Measurements from ENCODE around the gene ITM2C.

ITM2C gene, protein sequence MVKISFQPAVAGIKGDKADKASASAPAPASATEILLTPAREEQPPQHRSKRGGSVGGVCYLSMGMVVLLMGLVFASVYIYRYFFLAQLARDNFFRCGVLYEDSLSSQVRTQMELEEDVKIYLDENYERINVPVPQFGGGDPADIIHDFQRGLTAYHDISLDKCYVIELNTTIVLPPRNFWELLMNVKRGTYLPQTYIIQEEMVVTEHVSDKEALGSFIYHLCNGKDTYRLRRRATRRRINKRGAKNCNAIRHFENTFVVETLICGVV

DNA sequence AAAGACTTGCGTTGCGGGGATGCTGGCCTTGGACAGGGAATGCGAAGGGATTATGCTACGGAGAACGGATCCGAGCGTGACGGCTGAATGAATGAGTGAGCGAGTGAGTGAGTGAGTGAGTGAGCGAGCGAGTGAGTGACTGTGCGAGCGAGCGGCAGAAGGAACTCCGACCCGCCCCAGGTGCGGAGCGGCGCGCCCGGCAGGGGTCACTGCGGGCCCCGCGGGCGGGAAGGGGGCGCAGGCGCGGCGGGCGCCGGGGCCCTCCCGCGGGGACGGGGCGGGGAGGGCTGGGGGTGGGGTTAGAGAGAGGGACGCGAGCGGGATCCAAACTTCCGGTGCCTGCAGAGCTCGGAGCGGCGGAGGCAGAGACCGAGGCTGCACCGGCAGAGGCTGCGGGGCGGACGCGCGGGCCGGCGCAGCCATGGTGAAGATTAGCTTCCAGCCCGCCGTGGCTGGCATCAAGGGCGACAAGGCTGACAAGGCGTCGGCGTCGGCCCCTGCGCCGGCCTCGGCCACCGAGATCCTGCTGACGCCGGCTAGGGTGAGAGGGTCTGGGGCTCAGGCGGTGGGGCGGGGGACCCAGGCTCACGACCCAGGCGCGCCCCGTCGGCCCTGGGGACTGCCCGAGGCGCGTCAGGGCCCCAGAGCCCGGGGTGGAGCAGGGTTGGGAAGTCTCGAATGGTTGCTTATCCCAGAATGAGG lies at the start of gene ITM2C:
ITM2C (plus strand) TSS at position 338 of the 702 bp plus-strand sequence; CDS start at position 422, 84 bp downstream.
- DNase-seq (ENCODE audit: low read depth) = no peak
- TF ChIP-seq, protein P1, sequence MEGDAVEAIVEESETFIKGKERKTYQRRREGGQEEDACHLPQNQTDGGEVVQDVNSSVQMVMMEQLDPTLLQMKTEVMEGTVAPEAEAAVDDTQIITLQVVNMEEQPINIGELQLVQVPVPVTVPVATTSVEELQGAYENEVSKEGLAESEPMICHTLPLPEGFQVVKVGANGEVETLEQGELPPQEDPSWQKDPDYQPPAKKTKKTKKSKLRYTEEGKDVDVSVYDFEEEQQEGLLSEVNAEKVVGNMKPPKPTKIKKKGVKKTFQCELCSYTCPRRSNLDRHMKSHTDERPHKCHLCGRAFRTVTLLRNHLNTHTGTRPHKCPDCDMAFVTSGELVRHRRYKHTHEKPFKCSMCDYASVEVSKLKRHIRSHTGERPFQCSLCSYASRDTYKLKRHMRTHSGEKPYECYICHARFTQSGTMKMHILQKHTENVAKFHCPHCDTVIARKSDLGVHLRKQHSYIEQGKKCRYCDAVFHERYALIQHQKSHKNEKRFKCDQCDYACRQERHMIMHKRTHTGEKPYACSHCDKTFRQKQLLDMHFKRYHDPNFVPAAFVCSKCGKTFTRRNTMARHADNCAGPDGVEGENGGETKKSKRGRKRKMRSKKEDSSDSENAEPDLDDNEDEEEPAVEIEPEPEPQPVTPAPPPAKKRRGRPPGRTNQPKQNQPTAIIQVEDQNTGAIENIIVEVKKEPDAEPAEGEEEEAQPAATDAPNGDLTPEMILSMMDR (IDR thresholded peaks at IDR 0.05; ENCODE audit: control insufficient read depth, insufficient read depth, low read depth, low read length, missing control alignments) = peak; percentile 28

DNA sequence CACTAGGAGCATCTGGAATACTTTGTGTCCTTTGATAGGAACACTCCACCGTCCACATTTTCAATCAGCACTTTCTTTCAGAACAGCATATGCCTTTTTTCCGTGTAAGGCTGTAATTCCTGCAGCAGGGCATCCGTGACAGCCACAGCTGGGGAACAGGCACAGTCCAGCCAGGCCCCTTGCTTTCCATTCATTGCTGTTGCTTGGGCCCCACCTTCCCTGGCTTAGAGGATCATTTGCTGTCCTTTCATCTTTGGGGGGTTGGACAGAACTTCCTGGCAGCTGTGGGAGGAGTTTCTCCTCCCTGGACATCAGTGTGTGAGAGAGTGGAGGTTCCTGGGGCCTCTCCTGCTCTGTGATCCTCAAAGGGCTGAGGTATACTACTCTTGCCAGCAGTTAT lies 49.7 kb upstream of the ITM2C start:
- TF ChIP-seq, protein P1 (IDR thresholded peaks at IDR 0.05; ENCODE audit: control insufficient read depth, insufficient read depth, low read depth, low read length, missing control alignments) = no peak
- no peak overlapping the region for H3K4me3 ChIP-seq (ENCODE audit: control insufficient read depth, low read depth, low read length)
- DNase-seq (ENCODE audit: low read depth) = no peak

More for the DNA sequence above, at the start of gene ITM2C:
- H3K4me3 ChIP-seq (ENCODE audit: control insufficient read depth, low read depth, low read length) = peak within 1 kb of the TSS; percentile 49

DNA sequence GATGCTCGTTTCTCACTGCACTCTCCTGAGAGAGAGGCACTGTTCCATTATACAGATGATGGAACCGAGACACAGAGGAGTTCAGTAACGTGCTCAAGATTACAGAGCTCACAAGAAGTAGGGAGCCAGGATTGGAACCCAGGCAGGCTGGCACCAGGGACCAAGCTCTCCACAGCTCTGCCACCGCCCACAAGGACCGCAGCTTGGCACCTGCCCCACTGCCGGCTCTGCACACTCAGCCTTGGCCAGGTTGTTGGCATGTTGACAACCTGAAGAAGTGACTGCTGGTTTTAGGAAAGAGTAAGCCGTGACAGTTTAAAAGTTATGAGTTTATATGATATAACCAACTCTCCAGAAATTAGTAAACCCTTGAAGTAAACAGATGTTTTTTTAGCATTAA lies 48.0 kb upstream of the ITM2C start:
- DNase-seq (ENCODE audit: low read depth) = no peak
- TF ChIP-seq, protein P1 (IDR thresholded peaks at IDR 0.05; ENCODE audit: control insufficient read depth, insufficient read depth, low read depth, low read length, missing control alignments) = no peak
- H3K4me3 ChIP-seq (ENCODE audit: control insufficient read depth, low read depth, low read length) = no peak overlapping the region

DNA sequence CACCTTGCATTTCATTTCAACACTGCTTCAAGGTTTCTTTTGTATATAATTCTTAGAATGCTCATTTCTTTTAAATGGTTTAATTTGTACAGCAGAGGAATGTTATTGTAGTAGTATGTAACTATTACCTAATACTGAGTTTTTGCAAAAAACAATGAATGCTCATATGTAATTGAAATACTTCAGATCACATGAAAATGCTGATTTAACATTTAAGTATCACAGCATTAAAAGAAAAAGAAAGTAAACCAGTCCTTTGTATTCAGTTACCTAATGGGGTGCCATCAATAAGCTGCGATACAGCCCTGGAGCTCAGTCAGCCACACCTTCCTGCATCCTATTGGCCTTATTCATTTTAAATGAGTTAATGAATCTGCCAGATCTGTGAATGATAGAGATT lies 45.3 kb upstream of the ITM2C start:
- H3K4me3 ChIP-seq (ENCODE audit: control insufficient read depth, low read depth, low read length) = no peak overlapping the region
- TF ChIP-seq, protein P1 (IDR thresholded peaks at IDR 0.05; ENCODE audit: control insufficient read depth, insufficient read depth, low read depth, low read length, missing control alignments) = no peak
- DNase-seq (ENCODE audit: low read depth) = no peak

DNA sequence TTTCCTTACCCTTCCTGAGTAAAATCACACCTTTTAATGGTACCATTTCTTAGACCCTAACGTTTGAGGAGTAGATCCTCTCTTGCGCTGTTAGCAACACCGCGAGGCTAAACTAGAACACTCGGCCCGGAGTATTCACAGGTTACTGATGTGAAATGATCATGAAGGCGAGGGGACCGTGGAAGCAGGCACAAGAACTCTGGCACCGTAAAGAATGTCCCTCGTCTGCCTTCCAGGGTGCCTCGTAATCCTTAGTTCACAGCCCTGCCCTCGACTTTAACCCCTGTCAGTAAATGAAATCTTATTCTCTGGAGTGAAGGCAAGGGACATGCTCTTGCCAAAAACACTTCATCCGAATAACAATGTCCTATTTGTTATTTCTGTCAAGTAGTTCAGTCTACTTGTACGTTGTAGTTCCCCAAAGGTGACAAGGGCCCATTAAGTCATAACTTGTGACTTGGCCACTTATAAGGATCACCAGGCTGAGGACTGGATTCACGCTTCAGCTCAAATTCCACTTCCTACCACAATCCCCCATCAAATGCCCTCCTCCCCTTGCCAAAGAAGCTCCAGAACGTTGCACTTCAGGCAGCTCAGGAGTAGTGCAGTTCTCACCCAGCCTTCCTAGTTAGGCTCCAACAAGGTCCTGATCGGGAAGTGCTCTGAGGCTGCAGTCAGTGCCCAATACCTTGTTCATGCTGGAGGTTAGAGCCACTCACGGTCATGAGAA lies 43.3 kb upstream of the ITM2C start:
- DNase-seq (ENCODE audit: low read depth) = no peak
- no peak overlapping the region for H3K4me3 ChIP-seq (ENCODE audit: control insufficient read depth, low read depth, low read length)
- TF ChIP-seq, protein P1 (IDR thresholded peaks at IDR 0.05; ENCODE audit: control insufficient read depth, insufficient read depth, low read depth, low read length, missing control alignments) = no peak

DNA sequence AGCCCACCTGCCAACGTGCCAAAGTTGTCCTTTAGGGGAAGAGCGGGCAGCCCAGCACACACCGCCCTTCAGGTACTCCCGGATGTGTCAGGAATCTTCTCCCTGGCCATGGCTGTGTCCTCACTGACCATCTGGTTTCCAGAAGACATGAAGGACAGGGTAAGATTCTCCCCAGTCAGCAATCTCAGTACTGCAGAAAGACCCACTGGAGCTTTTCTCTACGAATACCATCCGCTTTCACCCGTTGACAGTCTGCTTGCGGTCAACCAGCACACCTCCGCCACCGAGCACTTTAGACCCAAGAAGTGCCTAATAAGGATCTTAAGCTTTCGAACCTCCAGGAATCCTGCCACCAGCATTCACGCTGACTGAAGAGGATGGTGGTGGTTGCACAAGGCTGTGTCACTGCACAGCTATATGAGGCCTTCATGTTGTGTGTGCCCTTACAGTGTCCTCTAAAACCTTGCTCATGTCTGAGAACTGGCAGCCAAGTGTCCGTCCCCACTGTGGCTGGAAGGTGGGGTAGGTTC lies 42.7 kb upstream of the ITM2C start:
- no peak for DNase-seq (ENCODE audit: low read depth)
- TF ChIP-seq, protein P1 (IDR thresholded peaks at IDR 0.05; ENCODE audit: control insufficient read depth, insufficient read depth, low read depth, low read length, missing control alignments) = no peak
- no peak overlapping the region for H3K4me3 ChIP-seq (ENCODE audit: control insufficient read depth, low read depth, low read length)
